GM21529 (cell line): ENCODE measurements around the gene PRKAB1.
A peak's percentile ranks its signal among the peaks of the same experiment; 100 is the strongest.
"Not testable (repeated sequence)": the region's sequence is repeated elsewhere in the genome, so short reads cannot be mapped to it uniquely, and the experiment has no call there.

ENCODE experiments used
- ATAC-seq: cut with Tn5 transposase; IDR thresholded peaks from one replicate; pipeline ENCODE4 v1.9.1; 2021; ENCODE audit not compliant: unreplicated experiment

PRKAB1 gene

DNA sequence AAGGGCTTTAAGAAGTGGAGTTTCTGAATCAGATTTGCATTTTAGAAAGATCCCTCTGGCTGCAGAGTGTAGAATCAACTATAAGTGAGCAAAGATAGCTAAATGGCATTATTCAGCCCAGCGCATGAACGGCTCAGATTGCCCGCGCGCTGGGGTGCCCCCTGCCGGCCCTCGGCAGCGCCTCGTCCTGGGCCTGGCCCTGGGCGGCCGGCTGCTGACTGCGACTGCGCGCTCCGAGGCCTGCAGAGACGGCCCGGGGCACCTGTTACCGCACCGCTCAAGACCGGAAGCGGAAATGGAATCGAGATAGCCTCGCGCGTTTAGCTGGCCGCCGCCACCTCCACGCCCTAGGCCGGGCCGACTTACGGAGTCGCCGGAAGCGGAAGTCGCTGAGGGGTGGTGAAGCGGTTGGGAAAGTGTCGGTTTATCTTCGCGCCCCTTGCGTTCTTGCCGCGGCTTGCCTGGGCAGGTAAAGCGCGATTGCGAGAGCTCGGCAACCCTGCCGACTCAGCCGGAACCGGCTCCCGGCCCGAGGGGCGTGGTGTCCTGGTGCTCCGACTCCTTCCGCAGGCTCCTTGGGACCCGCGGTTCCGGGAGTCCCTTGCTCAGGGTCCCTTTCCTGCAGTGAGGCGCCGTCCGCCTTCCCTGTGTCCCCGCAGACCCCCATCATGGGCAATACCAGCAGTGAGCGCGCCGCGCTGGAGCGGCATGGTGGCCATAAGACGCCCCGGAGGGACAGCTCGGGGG is at the start of gene PRKAB1:
Gene PRKAB1, plus strand, starts transcription at position 557 of the 747 bp plus-strand sequence. Its CDS starts 112 bp downstream, at position 669.
- peak; percentile 93 for ATAC-seq

DNA sequence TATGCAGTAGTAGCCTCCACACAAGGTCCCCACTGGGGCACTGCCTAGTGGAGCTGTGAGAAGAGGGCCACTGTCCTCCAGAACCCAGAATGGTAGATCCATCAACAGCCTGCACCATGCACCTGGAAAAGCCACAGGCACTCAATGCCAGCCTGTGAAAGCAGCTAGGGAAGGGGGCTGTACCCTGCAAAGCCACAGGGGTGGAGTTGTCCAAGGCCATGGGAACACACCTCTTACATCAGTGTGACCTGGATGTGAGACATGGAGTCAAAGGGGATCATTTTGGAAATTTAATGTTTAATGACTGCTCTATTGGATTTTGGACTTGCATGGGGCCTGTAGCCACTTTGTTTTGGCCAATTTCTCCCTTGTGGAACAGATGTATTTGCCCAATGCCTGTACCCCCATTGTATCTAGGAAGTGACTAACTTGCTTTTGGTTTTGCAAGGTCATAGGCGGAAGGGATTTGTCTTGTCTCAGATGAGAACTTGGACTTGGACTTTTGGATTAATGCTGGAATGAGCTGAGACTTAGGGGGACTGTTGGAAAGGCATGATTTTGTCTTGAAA is 49.5 kb upstream of the PRKAB1 start:
- not testable (repeated sequence) for ATAC-seq

- no peak for ATAC-seq
Measured at GRCh38 chr12:119620490-119620889, 47.4 kb upstream of the PRKAB1 start.

DNA sequence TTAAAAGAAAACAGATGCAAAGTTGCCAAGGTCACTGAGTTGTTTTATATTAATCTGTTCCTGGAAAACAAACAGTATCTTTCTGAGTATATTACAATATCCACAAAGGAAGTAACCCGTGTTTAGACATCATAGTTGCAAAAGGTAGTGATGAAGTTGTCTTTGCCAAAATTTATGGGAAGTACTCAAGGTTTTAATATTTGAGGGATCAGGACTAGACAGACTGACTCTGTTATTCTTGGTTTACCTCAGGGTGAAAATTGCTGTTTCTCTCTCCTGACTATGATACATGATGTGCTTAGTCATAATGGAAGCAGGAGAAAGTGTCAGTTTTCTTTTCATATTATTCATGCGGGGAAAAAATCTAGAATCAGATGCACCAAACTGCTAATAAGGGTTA is 46.1 kb upstream of the PRKAB1 start:
- no peak for ATAC-seq

DNA sequence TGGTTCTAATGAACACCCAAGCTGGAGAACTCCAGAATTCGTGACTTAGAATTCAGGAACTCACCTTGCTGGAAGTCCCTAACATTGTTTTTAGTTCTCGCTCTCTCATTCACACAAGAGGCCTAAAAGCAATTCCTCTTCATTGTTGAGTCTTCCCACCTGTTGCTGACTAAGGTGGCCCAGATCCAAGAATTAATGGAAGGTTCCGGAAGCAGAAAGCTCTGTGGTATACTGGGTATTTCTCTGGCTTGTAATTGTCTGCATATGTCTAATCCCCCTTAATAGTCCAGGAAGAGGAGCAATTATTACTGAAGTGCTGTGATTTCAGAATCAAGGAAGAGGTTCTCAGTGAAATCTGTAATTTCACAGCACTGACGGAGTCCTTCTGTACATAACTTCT is 43.0 kb upstream of the PRKAB1 start:
- no peak for ATAC-seq

GRCh38 chr12:119627019-119627643 is 40.8 kb upstream of the PRKAB1 start:
- ATAC-seq, result no peak

GRCh38 chr12:119627686-119628085 is 40.2 kb upstream of the PRKAB1 start:
- no peak for ATAC-seq

GRCh38 chr12:119630223-119630780 is 37.6 kb upstream of the PRKAB1 start:
- no peak for ATAC-seq

GRCh38 chr12:119630962-119631550 is 36.9 kb upstream of the PRKAB1 start:
- ATAC-seq, result no peak

- no peak for ATAC-seq
Measured at GRCh38 chr12:119631930-119632678, 35.8 kb upstream of the PRKAB1 start.

- no peak for ATAC-seq
Measured at GRCh38 chr12:119634743-119635142, 33.2 kb upstream of the PRKAB1 start.

DNA sequence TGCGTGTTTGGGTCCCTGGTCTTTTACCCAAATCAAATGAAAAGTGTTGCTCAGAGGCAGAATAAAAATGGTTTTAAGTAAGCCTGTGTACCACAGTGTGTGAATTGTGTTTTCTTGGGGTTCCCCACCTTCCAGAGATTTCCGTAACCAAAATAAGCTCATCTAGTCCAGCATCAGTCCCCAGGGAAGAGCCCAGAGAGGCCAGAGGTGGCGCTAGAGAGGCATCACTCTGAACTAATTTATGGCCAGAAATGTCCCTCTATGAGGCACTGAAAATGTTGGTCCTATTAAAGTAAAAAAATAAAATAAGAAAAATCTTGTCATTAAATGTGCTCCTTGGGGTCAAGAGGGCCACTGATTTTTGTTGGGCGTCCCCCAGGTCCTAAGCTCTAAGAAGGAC is 24.9 kb upstream of the PRKAB1 start:
- no peak for ATAC-seq

DNA sequence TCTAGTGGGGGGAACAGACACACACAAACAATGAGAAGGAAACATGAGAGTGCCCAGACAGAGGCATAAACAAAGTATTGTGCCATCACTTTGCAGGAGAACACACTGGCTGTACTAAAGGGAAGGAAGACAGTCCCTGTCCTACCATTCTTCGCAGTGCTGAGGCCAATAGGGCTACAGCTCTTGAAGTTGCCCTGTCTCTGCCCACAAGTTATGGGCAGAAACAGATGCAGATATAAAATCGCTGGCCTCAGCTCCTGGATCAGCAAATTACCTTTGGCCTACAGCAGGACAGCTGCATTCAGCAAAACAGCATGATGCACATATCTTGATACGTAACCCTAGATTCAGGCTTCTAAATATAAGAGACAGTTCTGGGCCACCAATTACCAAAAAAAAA is 23.0 kb upstream of the PRKAB1 start:
- no peak for ATAC-seq

DNA sequence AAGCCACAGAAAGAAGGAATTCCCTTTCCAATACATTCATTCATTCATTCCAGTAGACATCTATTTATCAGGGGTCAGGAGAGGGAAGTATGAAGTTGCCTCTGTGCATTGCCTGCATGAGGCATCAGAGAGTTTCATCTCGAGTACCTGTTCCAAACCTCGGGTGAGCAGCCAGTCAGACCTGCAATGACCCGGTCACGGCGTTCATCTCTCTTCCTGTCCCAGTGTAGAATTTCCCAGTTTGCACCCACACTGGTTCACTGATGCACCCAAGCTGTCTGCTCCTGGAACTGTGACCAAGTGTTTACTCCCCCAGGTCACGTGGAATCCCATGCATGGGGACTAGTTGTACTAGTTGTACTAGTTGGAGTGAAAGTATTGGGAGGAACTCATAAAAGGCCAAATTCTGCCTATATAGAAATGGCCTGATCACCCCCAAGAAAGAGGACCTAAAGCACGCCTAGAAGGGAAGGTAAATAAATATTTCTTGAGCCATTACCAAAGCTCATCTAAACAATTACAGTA is 22.3 kb upstream of the PRKAB1 start:
- no peak for ATAC-seq

DNA sequence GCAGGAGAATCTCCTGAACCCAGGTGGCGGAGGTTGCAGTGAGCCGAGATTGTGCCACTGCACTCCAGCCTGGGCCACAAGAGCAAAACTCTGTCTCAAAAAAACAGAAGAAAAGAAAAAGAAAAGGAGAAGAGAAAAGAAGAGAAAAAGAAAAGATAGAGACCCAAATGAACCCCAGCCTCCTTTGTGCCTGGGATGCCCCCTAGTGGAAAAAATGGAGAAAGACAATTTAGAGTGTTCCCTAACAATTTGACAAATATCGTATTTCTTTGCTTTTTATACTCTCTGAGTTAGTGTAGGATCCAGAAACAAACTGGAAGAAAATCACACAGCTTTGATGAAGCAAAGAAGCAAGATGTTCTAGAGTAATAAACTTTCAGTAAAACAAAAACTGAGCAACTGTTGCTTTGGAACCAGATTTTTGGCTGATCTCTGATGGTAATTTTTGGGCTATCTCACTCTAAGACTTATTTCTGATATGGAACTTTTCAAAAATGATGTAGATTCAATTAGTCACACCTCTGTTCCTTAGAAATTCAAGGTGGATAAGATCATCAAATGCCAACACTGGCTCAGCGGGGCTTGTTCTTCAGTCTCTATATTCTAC is 18.6 kb upstream of the PRKAB1 start:
- no peak for ATAC-seq

GRCh38 chr12:119652665-119653064 is 15.3 kb upstream of the PRKAB1 start:
- ATAC-seq, result no peak

DNA sequence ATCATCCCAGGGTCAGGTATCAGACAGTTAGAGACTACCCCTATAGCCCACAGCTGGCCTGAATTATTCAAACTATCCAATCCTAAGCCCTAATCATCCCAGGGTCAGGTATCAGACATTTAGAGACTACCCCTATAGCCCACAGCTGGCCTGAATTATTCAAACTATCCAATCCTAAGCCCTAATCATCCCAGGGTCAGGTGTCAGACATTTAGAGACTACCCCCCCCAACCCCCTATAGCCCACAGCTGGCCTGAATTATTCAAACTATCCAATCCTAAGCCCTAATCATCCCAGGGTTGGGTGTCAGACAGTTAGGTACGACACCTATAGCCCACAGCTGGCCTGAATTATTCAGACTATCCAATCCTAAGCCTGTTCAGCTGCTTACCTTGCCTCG is 10.9 kb upstream of the PRKAB1 start:
- not testable (repeated sequence) for ATAC-seq

- ATAC-seq, result not testable (repeated sequence)
Measured at GRCh38 chr12:119658166-119658565, 9.8 kb upstream of the PRKAB1 start.

- no peak for ATAC-seq
Measured at GRCh38 chr12:119659289-119659897, 8.5 kb upstream of the PRKAB1 start.

DNA sequence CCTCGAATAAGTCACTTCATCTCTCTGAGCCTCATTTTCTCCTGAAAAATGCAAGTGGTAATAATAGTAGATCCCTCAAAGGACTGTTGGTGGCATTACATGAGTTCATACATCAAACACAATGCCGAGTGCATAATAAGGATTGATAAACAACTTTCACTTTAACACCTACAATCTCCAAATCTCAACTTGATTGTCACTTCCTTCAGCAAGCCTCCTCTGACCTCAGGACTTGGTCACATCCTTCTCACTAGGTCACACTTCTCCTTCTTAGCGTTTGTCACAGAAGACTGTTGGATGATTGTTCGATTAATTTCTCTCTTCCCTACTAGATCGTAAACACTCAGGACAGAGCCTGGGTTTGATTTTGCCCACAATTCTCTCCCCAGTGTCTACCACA is 7.9 kb upstream of the PRKAB1 start:
- no peak for ATAC-seq
